ENCODE measurements around the gene IRF2.

DNA sequence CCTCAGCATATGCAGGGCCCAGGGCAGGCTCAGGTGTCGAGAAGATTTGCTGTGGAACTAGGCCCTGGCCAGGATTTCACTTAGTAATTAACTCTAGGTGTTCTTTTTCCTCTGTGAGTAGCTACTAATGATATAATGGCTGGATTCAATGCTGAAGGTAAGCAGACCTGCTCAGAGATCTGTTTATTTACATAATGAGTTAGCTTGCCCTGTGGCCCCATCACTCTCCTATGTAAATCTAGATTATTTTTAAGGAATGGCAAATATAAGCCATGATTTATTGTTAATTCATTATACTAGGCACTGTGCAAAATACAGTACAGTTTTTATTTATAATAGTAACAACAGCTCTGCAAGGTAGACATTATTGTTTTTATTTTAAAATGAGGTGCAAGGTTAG is 117.2 kb downstream of the IRF2 start:
- TF ChIP-seq, protein P1, sequence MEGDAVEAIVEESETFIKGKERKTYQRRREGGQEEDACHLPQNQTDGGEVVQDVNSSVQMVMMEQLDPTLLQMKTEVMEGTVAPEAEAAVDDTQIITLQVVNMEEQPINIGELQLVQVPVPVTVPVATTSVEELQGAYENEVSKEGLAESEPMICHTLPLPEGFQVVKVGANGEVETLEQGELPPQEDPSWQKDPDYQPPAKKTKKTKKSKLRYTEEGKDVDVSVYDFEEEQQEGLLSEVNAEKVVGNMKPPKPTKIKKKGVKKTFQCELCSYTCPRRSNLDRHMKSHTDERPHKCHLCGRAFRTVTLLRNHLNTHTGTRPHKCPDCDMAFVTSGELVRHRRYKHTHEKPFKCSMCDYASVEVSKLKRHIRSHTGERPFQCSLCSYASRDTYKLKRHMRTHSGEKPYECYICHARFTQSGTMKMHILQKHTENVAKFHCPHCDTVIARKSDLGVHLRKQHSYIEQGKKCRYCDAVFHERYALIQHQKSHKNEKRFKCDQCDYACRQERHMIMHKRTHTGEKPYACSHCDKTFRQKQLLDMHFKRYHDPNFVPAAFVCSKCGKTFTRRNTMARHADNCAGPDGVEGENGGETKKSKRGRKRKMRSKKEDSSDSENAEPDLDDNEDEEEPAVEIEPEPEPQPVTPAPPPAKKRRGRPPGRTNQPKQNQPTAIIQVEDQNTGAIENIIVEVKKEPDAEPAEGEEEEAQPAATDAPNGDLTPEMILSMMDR (IDR thresholded peaks at IDR 0.05), result no peak
- TF ChIP-seq ZFX (IDR thresholded peaks at IDR 0.05; ENCODE audit: borderline replicate concordance), result no peak

Data from 22Rv1 (cell line).